Heart left ventricle (tissue), 16 donors: Measurements from ENCODE around the gene NRCAM. TPM values are rescaled to one million over a fixed set of nuclear protein-coding genes. Genes with fewer than 3 reads are reported as not detected.

Experiments used
- ATAC-seq, 4 donors: fragments of 200-7000 bp; cut with Tn5 transposase; one replicate each; pipeline ENCODE4 v1.9.1; 2020 to 2022; ENCODE audit warnings: moderate library complexity in 4 of 4, mild to moderate bottlenecking in 3 of 4, moderate number of reproducible peaks in 1 of 4
- DNase-seq, 5 donors: peaks; one replicate each; pipeline ENCODE4 v3.0.0-alpha.2; 2020
- H3K27ac ChIP-seq, 12 donors: fragments of 200-600 bp; sonication (generic) in 4 of 12; one replicate each; pipeline versions ENCODE4 v1.5.0 to v1.8.0; 2016 to 2022; ENCODE audit warnings: mild to moderate bottlenecking in 2 of 12
- H3K27me3 ChIP-seq, 9 donors: fragments of 200-600 bp; sonication (generic) in 2 of 9; one replicate each; pipeline versions ENCODE4 v1.5.1 to v1.8.0; 2016 to 2022; ENCODE audit warnings: mild to moderate bottlenecking in 3 of 9
- H3K36me3 ChIP-seq, 9 donors: fragments of 200-600 bp; sonication (generic) in 2 of 9; one replicate each; pipeline versions ENCODE4 v1.5.0 to v1.8.0; 2018 to 2022; ENCODE audit warnings: mild to moderate bottlenecking in 2 of 9
- H3K4me1 ChIP-seq, 12 donors: fragments of 200-600 bp; sonication (generic) in 4 of 12; one replicate each; pipeline versions ENCODE4 v1.5.0 to v1.8.0; 2016 to 2022; ENCODE audit warnings: mild to moderate bottlenecking in 3 of 12
- H3K4me3 ChIP-seq, 12 donors: fragments of 200-600 bp; sonication (generic) in 4 of 12; one replicate each; pipeline versions ENCODE4 v1.5.0 to v1.8.0; 2017 to 2022; ENCODE audit warnings: mild to moderate bottlenecking in 9 of 12, moderate library complexity in 4 of 12
- H3K9me3 ChIP-seq, 12 donors: fragments of 200-600 bp; sonication (generic) in 4 of 12; one replicate each; pipeline versions ENCODE4 v1.5.0 to v1.8.0; 2016 to 2022; ENCODE audit warnings: mild to moderate bottlenecking in 1 of 12
- POLR2A ChIP-seq, 2 donors: fragments of 450-650 bp; IDR thresholded peaks; one replicate each; pipeline ENCODE4 v1.6.1; 2017; ENCODE audit warnings: antibody characterized with exemption in 2 of 2, mild to moderate bottlenecking in 2 of 2, moderate library complexity in 2 of 2
- WGBS, 4 donors: extraction: QIAGEN DNeasy Blood & Tissue Kit in 2 of 4; methylation state at CpG; one replicate each; pipeline versions ENCODE4 v1.1.5 to v1.1.7; 2013 to 2018; 5-methylcytosine and 5-hydroxymethylcytosine counted together
- intact Hi-C, 10 donors: fragments of 100-400 bp; cut with DNase I; formaldehyde crosslinking; loops; one replicate each; pipeline versions ENCODE4 v1.11.1 to v1.14.2; 2022
- polyA plus RNA-seq, 2 donors: library from polyadenylated mRNA; stranded (reverse); fragments of 200-250 nt; gene quantifications; one replicate each; pipeline ENCODE4 v1.2.3, GENCODE V29; 2013
- total RNA-seq, 9 donors: library from RNA; depleted of rRNA in 2 of 9; stranded (reverse); fragments of >200 nt in 2 of 9; fragmentation: NEBNext Ultra II Directional in 3 of 9; extraction: Animal tissue kit (Norgen Biotek cat#: 25700) in 3 of 9; gene quantifications; one replicate each; pipeline versions ENCODE4 v1.1.0 to v1.2.4, GENCODE V29; 2016 to 2023
- TF ChIP-seq, protein P1 (sequence below), 12 donors: fragments of 200-600 bp; sonication (generic) in 4 of 12; IDR thresholded peaks; one replicate each; pipeline versions ENCODE4 v1.5.0 to v1.8.0; 2018 to 2022; ENCODE audit warnings: antibody characterized with exemption in 12 of 12, mild to moderate bottlenecking in 5 of 12
- donor health status: ischemic (EF 13 %, LVEDD 7.1; RV severe dilation, severe dysfunction).
- donor health status: healthy with polysubstance abuse.
- donor health status: DM: no; HTN: yes; CAD: no.
- donor health status: DM: no; HTN: no; CAD: no.
- donor health status: ischemic (EF 25% LVEDD 6.9; RV normal size, moderate dysfunction).
- donor health status: ischemic (EF 25% LVEDD 5.7; RV mildly dilated, moderate dysfunction).
- donor health status: healthy.
- donor health status: DM: yes; HTN: yes; CAD: no.
- donor health status: ischemic (EF 35%, LVEDD 5.7; RV mildly dilated, moderate dysfunction).
- donor health status: nonischemic (EF 11% LVEDD 7.7; RV severe dilation, severe dysfunction).
- donor health status: DM: yes; HTN: yes; CAD: no.
- donor health status: PGD.
- donor health status: ischemic (EF 29% LVEDD 5.4; RV normal size, mild dysfunction).
- donor health status: nonischemic (EF 23%, LVEDD 6.1; RV moderate dilation, normal function).

NRCAM gene
- total and polyA plus RNA-seq, 11 donors, result 0.07 to 2.5 (median 0.36) TPM

DNA sequence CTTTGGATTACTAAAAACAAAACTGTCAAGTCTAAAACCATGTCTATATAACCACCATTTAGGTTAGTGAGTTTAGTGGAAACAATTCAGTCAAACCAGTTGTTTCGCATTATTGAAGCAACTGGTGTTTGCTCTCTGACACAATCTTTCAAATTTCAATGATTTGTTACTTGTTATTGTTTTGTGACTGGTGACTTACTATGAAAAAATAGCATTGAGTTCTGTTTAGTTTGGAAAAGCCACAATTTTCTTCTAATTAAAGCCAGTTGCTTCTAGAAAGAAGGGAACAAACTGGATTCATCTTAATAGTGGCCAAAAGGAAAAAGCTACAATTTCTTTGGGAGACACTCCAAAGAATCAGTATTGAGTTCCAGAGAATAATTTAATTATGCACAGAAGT lies 356.5 kb downstream of the NRCAM start:
- no peak for TF ChIP-seq POLR2A (IDR thresholded peaks at IDR 0.05)
- TF ChIP-seq, protein P1, sequence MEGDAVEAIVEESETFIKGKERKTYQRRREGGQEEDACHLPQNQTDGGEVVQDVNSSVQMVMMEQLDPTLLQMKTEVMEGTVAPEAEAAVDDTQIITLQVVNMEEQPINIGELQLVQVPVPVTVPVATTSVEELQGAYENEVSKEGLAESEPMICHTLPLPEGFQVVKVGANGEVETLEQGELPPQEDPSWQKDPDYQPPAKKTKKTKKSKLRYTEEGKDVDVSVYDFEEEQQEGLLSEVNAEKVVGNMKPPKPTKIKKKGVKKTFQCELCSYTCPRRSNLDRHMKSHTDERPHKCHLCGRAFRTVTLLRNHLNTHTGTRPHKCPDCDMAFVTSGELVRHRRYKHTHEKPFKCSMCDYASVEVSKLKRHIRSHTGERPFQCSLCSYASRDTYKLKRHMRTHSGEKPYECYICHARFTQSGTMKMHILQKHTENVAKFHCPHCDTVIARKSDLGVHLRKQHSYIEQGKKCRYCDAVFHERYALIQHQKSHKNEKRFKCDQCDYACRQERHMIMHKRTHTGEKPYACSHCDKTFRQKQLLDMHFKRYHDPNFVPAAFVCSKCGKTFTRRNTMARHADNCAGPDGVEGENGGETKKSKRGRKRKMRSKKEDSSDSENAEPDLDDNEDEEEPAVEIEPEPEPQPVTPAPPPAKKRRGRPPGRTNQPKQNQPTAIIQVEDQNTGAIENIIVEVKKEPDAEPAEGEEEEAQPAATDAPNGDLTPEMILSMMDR (IDR thresholded peaks at IDR 0.05), result no peak
- no peak for ATAC-seq
- Histone ChIP-seq H3K4me3 (no peak overlapping the region), H3K9me3 (no peaks in the 10 kb centered on the region), H3K27me3 (no peaks in the 10 kb centered on the region), H3K4me1 (peaks cover 0 to 21% (median 11%) of the 10 kb centered on the region in 12 donors), H3K27ac (peak overlapping the region in 2 of 12 donors; percentile 5 to 26), H3K36me3 (no peaks in the 10 kb centered on the region)
- intact Hi-C loops, result loop anchor here in 3 of 10 donors (5.0 to 10.0 kb wide), 3 partner anchors 95 to 207 kb away; partner anchors contain the start of genes LAMB1 (in 3 of the 3) and DLD (in 1 of the 3)
- no peak for DNase-seq
- WGBS, 4 donors, result 83 to 87% (median 86%) methylated on average over 1 of the region's 1 CpG

DNA sequence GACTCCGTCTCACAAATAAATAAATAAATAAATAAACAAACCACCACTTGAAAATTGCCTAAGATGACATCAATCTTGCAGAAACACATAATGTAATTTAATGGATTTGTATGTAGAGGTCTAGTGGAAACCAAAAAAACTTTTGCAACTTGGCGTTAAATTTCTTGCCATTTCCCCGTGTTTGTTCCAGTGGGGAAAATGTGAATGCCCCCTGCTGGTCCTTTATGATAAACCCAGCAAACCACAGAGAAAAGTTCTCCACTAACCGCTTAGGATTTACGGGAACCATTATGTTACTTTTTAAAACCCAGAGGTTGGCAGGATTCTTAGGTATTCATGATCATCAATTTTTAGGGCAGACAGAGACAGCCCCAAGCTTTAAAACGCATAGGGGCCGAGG lies 358.5 kb downstream of the NRCAM start:
- intact Hi-C loops, result loop anchor here in 3 of 10 donors (5.0 to 10.0 kb wide), 3 partner anchors 93 to 205 kb away; partner anchors contain the start of genes LAMB1 (in 3 of the 3) and DLD (in 1 of the 3)
- DNase-seq (no peak), ATAC-seq (no peak)
- Histone ChIP-seq H3K4me3 (no peak overlapping the region), H3K27me3 (no peaks in the 10 kb centered on the region), H3K27ac (no peak overlapping the region), H3K4me1 (peaks cover 0 to 33% (median 22%) of the 10 kb centered on the region in 12 donors), H3K36me3 (no peaks in the 10 kb centered on the region), H3K9me3 (no peaks in the 10 kb centered on the region)
- 64 to 81% (median 74%) methylated on average over 7 of the region's 7 CpGs for WGBS, 4 donors
- TF ChIP-seq, protein P1 (IDR thresholded peaks at IDR 0.05), result peak in 11 of 12 donors; percentile 18 to 57 (median 42)
- no peak for TF ChIP-seq POLR2A (IDR thresholded peaks at IDR 0.05)

Other genes starting within 250 kb of the NRCAM start
- 10 to 100 TPM; 26.1 to 50.9 (median 32.8) TPM for gene PNPLA8, start 69.7 kb upstream of the NRCAM start, total RNA-seq
- gene PNPLA8, start 69.7 kb upstream of the NRCAM start, polyA plus RNA-seq, result 10 to 100 TPM; 12.5 to 61.5 TPM
- 10 to 100 TPM; 22.3 to 34.4 (median 26.3) TPM for gene THAP5, start 113.3 kb upstream of the NRCAM start, total RNA-seq
- 10 to 100 TPM in 1 of 2 donors, 1 to 10 TPM in 1; 7.6 to 16.3 TPM for gene THAP5, start 113.3 kb upstream of the NRCAM start, polyA plus RNA-seq
- gene DNAJB9, start 113.4 kb upstream of the NRCAM start, total RNA-seq, result 10 to 100 TPM; 36.8 to 78.9 (median 51.5) TPM
- 100 to 1,000 TPM in 1 of 2 donors, 10 to 100 TPM in 1; 15.1 to 105 TPM for gene DNAJB9, start 113.4 kb upstream of the NRCAM start, polyA plus RNA-seq